WTC11 (cell line): ENCODE data around the gene TFF1.

ENCODE experiments used
- CREB1 ChIP-seq: sonication (generic); formaldehyde crosslinking; IDR thresholded peaks from 2 replicates; pipeline ENCODE4 v1.8.0; 2023; ENCODE audit warnings: mild to moderate bottlenecking, missing genetic modification reagents
- OVOL2 ChIP-seq: fragments of 250-450 bp; sonication (Bioruptor Pico); IDR thresholded peaks from 2 replicates; pipeline ENCODE4 v1.9.0; 2021; ENCODE audit warnings: mild to moderate bottlenecking, borderline replicate concordance
- SP1 ChIP-seq: sonication (generic); formaldehyde crosslinking; conservative IDR thresholded peaks from 2 replicates; pipeline ENCODE4 v1.8.1; 2022; ENCODE audit warnings: missing genetic modification reagents
- TF ChIP-seq, protein P1 (sequence below): fragments of 200-600 bp; IDR thresholded peaks from 2 replicates; pipeline ENCODE4 v1.8.0; 2022; ENCODE audit warnings: antibody characterized with exemption

GRCh38 chr21:42321845-42322244 lies 44.5 kb downstream of the TFF1 start:
- TF ChIP-seq CREB1 (CRISPR knock-in tag) (no peak), OVOL2 (CRISPR knock-in tag) (no peak), SP1 (CRISPR knock-in tag) (no peak)
- TF ChIP-seq, protein P1, sequence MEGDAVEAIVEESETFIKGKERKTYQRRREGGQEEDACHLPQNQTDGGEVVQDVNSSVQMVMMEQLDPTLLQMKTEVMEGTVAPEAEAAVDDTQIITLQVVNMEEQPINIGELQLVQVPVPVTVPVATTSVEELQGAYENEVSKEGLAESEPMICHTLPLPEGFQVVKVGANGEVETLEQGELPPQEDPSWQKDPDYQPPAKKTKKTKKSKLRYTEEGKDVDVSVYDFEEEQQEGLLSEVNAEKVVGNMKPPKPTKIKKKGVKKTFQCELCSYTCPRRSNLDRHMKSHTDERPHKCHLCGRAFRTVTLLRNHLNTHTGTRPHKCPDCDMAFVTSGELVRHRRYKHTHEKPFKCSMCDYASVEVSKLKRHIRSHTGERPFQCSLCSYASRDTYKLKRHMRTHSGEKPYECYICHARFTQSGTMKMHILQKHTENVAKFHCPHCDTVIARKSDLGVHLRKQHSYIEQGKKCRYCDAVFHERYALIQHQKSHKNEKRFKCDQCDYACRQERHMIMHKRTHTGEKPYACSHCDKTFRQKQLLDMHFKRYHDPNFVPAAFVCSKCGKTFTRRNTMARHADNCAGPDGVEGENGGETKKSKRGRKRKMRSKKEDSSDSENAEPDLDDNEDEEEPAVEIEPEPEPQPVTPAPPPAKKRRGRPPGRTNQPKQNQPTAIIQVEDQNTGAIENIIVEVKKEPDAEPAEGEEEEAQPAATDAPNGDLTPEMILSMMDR = no peak
